LNCAP (cell line): ENCODE data around the gene FAM168A.

Experiments used
- TF ChIP-seq, protein P1 (sequence below): fragments of 450-650 bp; IDR thresholded peaks from 2 replicates; pipeline ENCODE4 v1.5.1; 2017; ENCODE audit warnings: mild to moderate bottlenecking

FAM168A gene

GRCh38 chr11:73451896-73452295 is 146.0 kb downstream of the FAM168A start:
- TF ChIP-seq, protein P1, sequence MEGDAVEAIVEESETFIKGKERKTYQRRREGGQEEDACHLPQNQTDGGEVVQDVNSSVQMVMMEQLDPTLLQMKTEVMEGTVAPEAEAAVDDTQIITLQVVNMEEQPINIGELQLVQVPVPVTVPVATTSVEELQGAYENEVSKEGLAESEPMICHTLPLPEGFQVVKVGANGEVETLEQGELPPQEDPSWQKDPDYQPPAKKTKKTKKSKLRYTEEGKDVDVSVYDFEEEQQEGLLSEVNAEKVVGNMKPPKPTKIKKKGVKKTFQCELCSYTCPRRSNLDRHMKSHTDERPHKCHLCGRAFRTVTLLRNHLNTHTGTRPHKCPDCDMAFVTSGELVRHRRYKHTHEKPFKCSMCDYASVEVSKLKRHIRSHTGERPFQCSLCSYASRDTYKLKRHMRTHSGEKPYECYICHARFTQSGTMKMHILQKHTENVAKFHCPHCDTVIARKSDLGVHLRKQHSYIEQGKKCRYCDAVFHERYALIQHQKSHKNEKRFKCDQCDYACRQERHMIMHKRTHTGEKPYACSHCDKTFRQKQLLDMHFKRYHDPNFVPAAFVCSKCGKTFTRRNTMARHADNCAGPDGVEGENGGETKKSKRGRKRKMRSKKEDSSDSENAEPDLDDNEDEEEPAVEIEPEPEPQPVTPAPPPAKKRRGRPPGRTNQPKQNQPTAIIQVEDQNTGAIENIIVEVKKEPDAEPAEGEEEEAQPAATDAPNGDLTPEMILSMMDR: no peak

DNA sequence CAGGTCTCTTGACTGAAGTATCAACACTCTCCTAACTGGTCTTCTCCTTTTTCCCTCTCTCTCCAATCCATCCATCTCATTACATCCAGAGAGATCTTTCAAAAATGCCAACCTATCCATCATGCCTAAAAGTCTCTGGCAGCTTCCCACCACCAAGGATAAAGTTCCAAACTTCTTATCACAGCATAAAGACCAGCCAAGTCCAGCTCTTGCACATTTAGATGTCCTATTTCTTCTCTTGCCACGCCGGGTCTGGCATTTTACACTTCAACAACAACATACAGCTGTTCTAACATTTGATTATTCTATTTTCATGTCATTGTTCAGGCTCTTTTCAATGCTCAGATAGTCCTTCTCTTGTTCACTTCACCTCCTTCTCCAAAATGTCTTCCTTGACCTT is 151.1 kb downstream of the FAM168A start:
- TF ChIP-seq, protein P1: no peak

DNA sequence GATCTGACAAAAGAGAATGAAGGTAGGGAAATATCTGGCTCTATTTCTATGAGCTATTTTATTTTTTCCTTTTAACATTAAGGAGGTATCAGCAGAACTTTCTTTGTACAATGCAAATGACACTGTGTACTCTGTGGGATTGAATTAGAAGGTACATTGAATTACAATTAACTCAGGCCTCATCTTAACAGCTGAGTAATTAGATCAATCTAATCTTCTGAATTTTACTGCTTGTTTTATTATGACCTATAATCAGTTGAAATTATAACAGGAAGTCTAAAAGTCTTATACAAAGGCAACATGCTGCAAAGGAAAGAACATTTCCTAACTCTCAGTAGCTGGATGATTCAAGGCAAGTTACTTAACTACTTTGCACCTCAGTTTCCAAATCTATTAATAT is 151.9 kb downstream of the FAM168A start:
- TF ChIP-seq, protein P1: no peak

DNA sequence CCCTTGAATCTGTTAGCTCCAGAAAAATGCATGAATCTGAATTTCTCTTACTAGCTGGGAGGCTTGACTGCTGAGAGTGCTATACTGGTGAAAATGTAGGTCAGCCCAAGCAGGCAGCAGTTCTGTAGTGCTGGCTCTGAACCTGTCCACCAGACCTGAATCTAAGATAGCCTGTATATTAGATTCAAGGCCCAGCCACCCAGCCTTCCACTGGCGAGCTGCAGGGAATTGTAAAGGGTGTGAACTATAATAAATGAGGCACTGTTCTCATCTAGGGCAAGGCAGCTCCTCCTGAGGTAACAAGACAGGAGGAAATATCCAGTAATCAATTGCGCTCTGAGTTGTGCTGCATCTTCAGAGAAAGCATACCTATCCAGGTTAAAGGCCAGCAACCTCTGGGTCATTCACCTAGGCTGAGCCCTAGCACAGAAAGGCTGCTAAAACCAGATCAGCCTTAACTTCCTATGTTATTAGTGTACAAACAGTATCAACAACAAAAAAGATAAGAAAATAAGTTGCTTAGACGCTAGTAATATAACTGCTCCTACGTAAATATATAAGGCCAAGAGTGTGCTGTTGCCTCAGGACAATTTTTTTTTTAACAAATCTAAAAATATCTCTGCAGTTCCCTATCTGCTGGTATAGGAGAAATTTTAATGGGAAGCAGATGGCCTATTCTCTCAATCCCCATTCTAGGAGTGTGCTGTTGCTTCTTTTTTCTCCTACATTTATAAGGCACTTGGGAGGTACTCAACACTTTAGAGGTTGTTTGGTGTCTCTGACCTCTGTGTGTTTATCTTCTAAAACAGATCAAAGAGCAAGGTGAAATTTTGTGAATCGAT is 158.7 kb downstream of the FAM168A start:
- TF ChIP-seq, protein P1: no peak

DNA sequence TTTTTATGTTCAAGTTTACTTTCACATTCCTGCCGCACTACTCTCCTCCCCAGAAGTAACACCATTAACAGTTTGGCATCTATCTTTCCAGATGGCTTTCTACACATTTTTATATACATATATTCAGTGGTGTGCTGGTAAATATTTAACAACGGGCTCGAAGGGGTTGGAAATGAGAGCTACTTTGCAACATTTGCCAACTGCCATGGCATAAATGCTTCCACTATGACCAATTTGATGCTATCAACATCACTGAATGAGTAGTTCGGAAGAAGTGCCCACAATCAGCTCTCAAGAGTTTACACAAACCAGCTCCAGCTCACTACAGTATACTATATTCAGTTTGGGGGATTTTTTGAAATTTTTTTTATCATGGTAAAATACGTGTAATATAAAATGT is 166.5 kb downstream of the FAM168A start:
- TF ChIP-seq, protein P1: no peak

GRCh38 chr11:73430326-73430725 is 167.6 kb downstream of the FAM168A start:
- TF ChIP-seq, protein P1: no peak

- TF ChIP-seq, protein P1: no peak
Observed at GRCh38 chr11:73429121-73429750, 168.7 kb downstream of the FAM168A start.
